ENCODE data around the gene PLSCR2.
"Not testable (repeated sequence)": the region's sequence is repeated elsewhere in the genome, so short reads cannot be mapped to it uniquely, and the experiment has no call there.

Gene PLSCR2, protein sequence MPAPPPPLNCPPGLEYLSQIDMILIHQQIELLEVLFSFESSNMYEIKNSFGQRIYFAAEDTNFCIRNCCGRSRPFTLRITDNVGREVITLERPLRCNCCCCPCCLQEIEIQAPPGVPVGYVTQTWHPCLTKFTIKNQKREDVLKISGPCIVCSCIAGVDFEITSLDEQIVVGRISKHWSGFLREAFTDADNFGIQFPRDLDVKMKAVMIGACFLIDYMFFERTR

DNA sequence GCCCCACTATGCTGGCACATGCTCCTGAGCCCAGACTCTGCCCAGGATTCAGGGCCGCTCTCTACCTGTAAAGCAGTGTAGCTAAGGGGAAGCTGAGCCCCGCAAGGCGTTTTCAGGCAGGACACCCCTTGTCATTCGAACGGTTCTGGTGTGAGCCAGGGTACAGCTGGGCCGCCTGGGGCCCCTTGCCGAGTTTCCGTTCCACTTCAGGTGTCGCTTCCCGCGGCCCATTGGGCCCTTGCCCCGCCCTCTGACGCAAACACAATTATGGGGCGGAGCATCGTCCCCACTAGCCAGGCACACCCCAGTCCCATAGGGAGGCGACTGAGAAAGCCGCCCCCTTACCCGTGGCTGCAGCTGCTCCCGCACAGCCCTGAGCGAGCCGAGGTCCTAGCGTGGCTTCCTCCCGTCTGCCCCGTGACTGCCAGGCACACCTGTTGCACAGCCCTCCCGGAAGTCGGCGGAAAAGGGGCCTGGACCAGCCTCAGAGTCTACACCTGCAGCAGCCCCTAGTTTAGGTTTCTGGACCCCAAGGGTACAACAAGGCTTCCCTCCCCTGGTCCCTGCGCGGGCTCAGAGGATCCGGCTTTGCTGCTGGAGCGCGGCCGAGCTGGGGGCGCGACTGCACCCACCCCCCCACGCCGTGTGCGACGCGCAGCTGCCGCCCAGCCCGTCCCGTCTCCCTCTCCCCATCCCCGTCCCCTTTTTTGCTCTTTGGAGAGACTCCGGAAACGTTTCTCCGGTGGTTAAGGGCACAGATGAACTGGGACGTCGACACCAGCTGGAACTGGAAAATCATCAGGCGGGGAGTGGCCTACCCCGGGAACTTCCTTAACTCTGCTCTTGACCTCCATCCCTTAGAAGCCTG is at the start of gene PLSCR2:
Gene PLSCR2 (minus strand): TSS at position 412 of the 868 bp plus-strand sequence. CDS start 9,657 bp downstream, outside the sequence.
- DNase-seq, result no peak

GRCh38 chr3:146517684-146518435 is 48.5 kb upstream of the PLSCR2 start:
- no peak for DNase-seq

GRCh38 chr3:146513386-146514051 is 44.2 kb upstream of the PLSCR2 start:
- DNase-seq, result no peak

- no peak for DNase-seq
These were observed 42.2 kb upstream of the PLSCR2 start for GRCh38 chr3:146511402-146512134.

DNA sequence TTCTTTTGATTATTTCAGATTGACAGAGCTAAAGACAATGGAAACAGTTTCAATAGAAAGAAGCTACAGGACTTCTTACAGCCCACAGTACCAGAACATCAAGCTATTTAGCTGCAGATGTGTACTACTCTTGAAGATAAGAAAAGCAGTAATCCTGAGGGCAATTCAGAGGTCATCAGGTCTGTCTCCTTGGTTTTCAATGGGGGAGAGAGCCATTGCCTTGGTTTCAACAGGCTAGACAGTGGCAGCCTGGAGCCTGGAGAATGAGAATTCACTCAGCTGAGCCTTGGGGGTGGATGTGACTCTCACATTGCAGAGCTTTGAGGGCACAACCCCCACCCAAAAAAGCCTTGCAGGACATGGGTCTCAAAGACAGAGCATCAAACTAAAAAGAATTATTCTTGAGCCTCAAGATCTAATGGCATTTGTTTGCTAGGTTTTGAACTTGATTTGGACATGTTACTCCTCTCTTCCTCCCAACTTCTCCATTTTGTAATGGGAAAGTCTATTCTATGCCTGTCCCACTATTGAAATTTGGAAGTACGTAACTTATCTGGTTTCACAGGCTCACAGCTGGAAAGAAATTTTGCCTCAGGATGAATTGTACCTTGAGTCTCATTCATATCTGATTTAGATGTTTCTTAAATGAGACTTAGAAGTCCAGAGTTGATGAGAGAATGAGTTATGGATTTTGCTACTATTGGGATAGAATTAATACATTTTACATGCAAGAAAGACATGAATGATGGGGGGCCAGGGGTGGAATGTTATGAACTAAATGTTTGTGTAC is 38.2 kb upstream of the PLSCR2 start:
- DNase-seq, result no peak

DNA sequence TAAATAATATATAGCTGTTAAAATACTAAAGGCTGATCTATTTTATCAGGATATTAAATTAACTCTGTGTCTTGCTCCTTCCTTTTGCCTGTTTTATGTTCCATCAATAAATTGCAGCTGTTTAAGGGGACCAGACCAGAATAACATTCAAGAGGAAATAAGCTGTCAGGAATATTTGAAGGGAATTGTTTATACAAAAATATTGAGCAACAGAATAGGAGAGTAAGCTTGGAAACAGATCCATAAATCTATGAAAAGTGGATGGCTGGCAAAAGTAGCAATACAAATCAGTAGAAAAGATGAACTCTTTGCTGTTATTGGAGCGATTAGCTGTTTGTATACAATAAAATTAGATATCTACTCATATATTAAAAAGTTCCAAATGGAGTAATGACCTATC is 36.2 kb upstream of the PLSCR2 start:
- DNase-seq, result no peak

DNA sequence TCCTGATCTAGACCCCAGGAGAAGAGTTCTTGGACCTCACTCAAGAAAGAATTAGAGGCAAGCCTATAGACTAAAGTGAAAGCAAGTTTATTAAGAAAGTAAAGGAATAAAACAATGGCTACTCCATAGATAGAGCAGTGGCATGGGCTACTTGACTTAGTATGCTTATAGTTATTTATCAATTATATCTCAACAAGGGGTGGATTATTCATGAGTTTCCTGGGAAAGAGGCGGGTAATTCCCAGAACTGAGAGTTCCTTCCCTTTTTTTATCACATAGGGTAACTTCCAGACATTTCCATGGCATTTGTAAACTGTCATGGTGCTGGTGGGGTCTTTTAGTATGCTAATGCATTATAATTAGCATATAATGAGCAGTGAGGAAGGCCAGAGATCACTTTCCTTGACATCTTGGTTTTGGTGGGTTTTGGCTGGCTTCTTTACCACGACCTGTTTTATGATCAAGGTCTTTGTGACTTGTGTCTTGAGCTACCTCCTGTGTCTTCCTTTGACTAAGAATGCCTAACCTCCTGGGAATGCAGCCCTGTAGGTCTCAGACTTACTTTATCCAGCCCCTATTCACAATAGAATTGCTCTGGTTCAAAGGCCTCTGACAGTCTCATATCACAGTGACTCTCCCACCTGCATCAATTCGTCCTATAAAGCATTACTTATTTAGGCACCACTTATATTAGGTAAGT is 35.3 kb upstream of the PLSCR2 start:
- no peak for DNase-seq

DNA sequence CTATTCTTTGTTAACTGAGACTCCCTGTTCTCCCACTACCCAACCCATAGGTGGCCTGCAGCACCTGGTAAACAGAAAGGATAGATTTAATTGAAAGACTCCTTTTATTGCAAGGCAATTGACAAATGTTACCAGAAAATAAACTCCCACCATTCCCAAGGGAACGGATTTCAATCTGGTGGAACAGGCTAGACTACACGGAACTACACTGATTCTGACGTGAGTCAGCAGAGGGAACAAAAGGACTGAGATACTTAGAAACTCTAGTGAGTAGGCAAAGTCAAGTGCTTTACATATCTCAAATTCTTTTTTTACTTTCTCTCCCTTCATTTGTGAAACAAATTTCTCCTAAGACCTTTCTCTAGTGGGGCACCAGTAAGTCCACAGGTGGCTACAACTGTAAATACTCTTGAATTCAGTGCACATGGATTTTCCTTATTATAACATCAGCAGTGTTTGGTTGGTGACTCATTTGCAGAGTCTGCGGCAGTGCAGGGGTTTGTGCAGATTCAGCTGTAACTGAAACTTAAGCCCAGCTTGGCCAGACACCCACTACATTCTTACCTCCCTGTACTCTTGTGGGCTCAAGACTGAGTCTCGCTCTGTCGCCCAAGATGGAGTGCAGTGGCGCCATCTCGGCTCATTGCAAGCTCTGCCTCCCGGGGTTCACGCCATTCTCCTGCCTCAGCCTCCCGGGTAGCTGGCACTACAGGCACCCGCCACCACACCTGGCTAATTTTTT is 34.3 kb upstream of the PLSCR2 start:
- no peak for DNase-seq

DNA sequence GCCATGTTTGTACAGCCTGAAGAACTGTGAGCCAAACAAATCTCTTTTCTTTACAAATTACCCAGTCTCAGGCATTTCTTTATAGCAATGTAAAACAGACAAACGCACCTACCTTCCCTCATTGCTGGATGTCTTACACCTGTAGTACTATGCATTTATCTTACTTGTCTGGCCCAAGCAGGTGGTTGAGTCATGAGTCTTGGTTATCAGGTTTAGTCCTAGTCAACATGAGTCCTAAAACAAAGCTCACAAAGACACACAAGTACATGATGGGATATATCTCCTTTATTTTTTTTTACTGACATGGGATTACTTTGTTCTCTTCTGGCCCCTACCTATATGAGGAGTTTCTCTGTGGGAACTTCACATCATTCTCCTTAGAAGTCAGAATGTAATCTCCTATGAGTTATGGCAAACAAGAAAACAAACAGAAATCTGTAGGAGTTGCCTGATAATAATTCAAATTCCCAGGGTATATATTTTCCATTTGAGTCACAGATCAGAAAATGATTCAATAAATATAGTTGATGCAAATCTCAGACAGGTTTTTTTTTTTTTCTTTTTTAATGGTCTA is 33.6 kb upstream of the PLSCR2 start:
- no peak for DNase-seq

- DNase-seq, result no peak
These were observed 32.4 kb upstream of the PLSCR2 start for GRCh38 chr3:146501752-146502151.

- DNase-seq, result no peak
These were observed 30.3 kb upstream of the PLSCR2 start for GRCh38 chr3:146499701-146500100.

- DNase-seq, result no peak
These were observed 28.8 kb upstream of the PLSCR2 start for GRCh38 chr3:146498002-146498736.

DNA sequence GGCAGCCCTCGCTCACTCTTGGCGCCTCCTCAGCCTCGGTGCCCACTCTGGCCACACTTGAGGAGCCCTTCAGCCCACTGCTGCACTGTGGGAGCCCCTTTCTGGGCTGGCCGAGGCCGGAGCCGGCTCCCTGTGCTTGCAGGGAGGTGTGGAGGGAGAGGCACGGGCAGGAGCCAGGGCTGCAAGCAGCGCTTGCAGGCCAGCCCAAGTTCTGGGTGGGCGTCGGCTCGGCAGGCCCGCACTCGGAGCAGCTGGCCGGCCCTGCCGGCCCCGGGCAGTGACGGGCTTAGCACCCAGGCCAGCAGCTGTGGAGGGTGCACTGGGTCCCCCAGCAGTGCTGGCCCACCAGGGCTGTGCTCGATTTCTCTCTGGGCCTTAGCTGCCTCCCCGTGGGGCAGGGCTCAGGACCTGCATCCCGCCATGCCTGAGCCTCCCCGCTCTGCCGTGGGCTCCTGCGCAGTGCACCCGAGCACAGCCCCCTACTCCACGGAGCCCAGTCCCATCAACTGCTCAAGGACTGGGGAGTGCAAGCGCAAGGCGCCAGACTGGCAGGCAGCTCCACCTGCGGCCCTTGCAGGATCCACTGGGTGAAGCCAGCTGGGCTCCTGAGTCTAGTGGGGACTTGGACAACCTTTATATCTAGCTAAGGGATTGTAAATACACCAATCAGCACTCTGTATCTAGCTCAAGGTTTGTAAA is 27.9 kb upstream of the PLSCR2 start:
- DNase-seq, result not testable (repeated sequence)

DNA sequence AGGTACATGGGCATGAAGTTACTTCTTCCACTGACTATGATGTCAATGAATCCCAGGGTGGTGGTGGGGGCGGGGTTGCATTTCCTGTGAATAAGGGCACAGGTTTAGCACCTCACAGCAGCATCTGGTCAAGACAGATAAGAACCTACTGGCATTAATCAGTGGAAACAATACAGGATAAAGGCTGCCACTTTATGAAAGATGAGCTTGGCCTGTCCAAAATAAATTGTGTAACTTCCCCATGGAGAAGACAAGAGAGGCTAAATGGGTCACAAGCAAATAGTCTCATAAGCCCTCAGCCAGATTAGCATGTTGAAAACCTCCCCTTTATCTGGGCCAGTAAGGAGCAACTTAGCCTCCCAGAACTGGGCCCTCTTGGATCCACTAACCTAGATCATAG is 27.4 kb upstream of the PLSCR2 start:
- no peak for DNase-seq

- no peak for DNase-seq
These were observed 26.9 kb upstream of the PLSCR2 start for GRCh38 chr3:146496251-146496650.

DNA sequence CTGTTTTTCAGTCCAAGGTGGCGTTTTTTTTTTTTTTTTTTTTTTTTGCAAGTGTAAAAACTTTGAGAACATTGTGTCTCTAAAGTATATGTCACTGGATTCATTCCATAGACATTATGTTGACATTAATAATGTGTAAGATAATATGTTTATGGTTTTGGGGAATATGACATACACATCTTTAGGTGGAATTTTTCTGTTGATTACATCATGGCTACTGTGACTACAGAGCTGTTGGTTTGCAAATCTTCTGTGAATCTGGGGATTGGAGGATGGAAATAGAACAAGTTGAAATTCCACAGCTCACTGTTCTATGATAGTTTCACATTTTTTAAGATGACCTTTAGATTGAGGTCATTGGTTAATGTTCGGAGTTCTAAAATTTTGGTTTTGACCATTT is 24.4 kb upstream of the PLSCR2 start:
- DNase-seq, result no peak

DNA sequence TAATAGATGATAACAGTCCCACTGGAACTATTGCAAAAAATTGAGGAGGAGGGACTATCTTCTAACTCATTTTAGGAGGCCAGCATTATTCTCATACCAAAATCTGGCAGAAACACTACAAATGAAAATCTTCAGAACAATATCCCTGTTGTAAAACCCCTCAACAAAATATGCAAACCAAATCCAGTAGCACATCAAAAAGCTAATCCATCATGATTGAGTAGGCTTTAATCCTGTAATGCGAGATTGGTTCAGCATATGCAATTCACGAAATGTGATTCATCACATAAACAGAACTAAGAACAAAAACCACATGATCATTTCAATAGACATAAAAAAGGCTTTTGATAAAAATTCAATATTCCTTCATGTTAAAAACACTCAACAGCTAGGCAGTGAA is 23.9 kb upstream of the PLSCR2 start:
- DNase-seq, result no peak

DNA sequence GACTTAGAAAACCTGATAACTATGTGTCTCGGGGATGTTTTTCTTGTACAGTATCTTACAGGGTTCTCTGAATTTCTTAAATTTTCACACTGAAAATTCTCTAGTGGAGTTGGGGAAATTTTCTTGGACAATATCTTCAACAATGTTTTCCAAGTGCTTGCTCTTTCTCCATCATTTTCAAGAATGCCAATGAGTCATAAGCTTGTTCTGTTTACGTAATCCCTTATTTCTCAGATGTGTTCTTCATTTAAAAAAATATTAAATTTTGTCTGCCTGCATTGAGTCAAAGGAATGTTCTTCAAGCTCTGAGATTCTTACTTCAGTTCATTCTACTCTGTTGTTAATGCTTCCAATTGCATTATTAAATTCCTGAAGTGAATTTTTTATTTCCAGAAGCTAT is 21.9 kb upstream of the PLSCR2 start:
- DNase-seq, result no peak
